GM12892 (cell line): Measurements from ENCODE around the gene ARID4A.

ENCODE experiments used
- POLR2A ChIP-seq: IDR thresholded peaks from 2 replicates; pipeline ENCODE4 v1.6.1; 2011; ENCODE audit warnings: low read depth, low read length, control low read depth
- POLR2AphosphoS5 ChIP-seq: IDR thresholded peaks from 2 replicates; pipeline ENCODE4 v1.6.1; 2011; ENCODE audit warnings: low read depth, low read length, control low read depth
- TAF1 ChIP-seq: IDR thresholded peaks from 2 replicates; pipeline ENCODE4 v1.6.1; 2011; ENCODE audit warnings: low read depth, mild to moderate bottlenecking, control low read depth, low read length, borderline replicate concordance

DNA sequence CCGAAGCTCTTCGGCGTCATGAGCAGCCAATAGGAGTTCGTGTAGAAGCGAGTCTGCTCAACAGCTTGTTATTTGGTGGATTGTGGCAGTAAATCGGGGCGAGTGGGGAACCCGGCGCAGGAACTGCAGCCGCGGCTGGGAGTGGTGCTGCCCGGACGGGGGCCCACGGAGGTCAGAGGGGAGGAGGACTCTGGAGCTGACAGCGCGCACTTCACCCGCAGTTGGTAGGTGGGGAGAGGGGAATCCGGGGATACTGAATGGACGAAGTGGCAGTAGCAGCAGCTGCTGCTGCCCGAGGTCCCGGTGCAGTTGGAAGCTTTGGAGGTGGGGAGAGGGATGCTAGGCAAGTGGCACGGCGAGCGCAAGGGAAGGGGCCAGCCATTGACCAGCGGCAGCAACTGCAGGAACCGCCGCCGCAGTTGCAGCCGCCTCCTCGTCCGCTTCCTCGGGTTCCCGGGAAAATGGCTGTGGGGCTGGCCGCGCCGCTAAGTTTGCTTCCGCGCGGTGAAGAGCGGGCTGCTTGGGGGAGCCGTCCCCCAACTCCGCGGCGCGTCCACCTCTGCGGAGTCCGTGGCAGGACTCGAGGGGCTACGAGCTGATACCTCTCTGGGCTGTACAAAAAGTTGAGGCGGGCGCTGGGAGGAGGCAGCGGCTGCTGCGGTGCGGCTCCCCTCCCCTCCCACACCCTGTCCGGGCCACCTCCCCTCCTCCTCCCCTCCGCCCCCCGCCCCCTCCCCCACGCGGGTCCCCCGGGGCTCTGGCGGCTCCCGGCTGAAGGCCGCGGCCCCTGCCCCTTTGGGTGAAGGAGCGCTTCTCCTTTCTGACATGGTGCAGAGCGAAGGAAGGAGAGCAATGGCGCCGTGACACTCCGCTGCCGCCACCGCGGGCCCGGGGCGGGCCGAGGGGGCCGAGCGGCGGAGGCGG is at the start of gene ARID4A:
- no peak for TF ChIP-seq POLR2A
- TF ChIP-seq POLR2AphosphoS5: 0 out of 2 replicates have a peak, but pooled peaks have one; percentile 2
- TF ChIP-seq TAF1: 0 out of 2 replicates have a peak, but pooled peaks have one; percentile 34
